ENCODE measurements around the gene PACSIN3.
"Not testable (repeated sequence)": the region's sequence is repeated elsewhere in the genome, so short reads cannot be mapped to it uniquely, and the experiment has no call there.

The PACSIN3 gene

DNA sequence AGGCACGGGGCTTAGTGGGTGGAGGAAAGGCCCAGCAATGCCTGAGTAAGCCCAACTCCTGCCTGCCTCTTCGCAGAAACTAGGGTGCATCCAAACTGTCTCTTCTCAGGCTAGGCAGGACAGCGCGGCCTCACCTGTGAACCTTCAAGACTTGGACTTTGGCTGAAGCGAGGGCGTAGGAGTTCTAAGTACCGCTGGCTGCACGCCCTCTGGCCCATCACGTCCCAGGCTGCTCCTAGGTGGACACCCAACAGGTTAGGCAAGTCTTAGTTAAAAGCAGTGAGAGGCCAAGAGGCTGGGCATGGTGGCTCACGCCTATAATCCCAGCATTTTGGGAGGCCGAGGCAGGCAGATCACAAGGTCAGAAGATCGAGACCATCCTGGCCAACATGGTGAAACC, 26.7 kb upstream of the PACSIN3 start:
- no peak overlapping the region for H3K4me3 ChIP-seq (replicated peaks; ENCODE audit: low read depth, low read length)
- DNase-seq (ENCODE audit: extremely low read depth, low read depth): no peak
- TF ChIP-seq, protein P1, sequence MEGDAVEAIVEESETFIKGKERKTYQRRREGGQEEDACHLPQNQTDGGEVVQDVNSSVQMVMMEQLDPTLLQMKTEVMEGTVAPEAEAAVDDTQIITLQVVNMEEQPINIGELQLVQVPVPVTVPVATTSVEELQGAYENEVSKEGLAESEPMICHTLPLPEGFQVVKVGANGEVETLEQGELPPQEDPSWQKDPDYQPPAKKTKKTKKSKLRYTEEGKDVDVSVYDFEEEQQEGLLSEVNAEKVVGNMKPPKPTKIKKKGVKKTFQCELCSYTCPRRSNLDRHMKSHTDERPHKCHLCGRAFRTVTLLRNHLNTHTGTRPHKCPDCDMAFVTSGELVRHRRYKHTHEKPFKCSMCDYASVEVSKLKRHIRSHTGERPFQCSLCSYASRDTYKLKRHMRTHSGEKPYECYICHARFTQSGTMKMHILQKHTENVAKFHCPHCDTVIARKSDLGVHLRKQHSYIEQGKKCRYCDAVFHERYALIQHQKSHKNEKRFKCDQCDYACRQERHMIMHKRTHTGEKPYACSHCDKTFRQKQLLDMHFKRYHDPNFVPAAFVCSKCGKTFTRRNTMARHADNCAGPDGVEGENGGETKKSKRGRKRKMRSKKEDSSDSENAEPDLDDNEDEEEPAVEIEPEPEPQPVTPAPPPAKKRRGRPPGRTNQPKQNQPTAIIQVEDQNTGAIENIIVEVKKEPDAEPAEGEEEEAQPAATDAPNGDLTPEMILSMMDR (IDR thresholded peaks at IDR 0.05; ENCODE audit: low read depth, low read length, missing control alignments): no peak

DNA sequence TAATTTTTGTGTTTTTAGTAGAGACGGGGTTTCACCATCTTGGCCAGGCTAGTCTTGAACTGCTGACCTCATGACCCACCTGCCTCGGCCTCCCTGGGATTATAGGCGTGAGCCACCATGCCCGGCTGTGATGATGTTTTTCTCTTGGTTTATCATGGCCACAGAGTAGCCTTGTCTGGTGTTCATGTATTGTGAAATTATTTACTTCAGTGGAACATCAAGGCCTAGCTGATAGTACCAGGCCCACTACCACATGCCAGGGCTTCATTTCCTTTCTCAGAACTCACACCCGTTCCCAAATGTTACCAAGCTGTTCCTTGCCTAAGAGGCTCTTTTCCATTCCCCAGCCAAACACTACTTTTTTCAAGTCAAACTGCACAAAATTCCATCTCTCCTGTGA, 22.4 kb upstream of the PACSIN3 start:
- DNase-seq (ENCODE audit: extremely low read depth, low read depth): no peak
- H3K4me3 ChIP-seq (replicated peaks; ENCODE audit: low read depth, low read length): no peak overlapping the region
- TF ChIP-seq, protein P1 (IDR thresholded peaks at IDR 0.05; ENCODE audit: low read depth, low read length, missing control alignments): no peak

DNA sequence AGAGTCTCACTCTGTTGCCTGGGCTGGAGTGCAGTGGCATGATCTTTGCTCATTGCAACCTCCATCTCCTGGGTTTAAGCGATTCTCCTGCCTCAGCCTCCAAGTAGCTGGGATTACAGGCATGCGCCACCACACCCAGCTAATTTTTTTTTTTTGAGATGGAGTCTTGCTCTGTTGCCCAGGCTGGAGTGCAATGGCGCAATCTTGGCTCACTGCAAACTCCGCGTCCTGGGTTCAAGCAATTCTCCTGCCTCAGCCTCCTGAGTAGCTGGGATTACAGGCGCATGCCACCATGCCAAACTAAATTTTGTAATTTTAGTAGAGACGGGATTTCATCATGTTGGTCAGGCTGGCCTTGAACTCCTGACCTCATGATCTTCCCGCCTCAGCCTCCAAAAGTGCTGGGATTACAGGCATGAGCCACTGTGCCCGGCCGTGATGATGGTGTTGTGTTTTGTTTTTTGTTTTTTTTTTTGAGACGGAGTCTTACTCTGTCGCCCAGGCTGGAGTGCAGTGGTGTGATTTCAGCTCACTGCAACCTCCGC, 21.8 kb upstream of the PACSIN3 start:
- not testable (repeated sequence) for DNase-seq (ENCODE audit: extremely low read depth, low read depth); H3K4me3 ChIP-seq (replicated peaks; ENCODE audit: low read depth, low read length)

DNA sequence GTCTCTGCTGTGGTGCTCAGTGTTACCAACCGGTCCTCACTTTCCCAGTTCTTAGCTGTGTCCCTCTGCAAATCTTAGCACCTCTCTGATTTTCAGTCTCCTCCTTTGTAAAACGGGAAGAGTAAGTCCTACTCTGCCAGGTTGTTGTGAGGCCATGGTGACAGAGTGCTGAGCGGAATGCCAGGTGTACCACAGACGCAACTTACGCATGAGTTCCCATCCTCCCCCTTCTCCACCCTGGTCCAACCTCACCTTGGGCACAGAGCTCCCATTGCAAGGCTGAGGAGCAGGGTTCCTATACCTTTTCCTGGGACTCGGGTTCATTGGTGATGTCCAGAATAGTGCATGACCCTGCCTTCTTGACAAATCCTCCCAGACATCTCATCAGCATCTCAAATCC, 21.2 kb upstream of the PACSIN3 start:
- no peak for DNase-seq (ENCODE audit: extremely low read depth, low read depth)
- TF ChIP-seq, protein P1 (IDR thresholded peaks at IDR 0.05; ENCODE audit: low read depth, low read length, missing control alignments): no peak
- H3K4me3 ChIP-seq (replicated peaks; ENCODE audit: low read depth, low read length): no peak overlapping the region

DNA sequence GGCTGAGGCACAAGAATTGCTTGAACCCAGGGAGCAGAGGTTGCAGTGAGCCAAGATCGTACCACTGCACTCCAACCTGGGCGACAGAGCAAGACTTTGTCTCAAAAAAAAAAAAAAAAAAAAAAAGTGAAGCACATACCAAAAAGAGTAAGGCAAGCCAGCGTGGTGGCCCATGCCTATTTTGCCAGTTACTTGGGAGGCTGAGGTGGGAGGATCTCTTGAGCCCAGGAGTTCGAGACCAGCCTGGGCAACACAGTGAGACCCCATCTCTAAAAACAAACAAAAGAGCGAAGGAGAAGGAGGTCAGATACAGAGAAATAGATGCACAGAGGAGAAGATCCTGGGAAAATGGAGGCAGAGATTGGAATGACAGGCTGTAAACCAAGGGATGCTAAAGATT, 20.3 kb upstream of the PACSIN3 start:
- not testable (repeated sequence) for H3K4me3 ChIP-seq (replicated peaks; ENCODE audit: low read depth, low read length); DNase-seq (ENCODE audit: extremely low read depth, low read depth)

DNA sequence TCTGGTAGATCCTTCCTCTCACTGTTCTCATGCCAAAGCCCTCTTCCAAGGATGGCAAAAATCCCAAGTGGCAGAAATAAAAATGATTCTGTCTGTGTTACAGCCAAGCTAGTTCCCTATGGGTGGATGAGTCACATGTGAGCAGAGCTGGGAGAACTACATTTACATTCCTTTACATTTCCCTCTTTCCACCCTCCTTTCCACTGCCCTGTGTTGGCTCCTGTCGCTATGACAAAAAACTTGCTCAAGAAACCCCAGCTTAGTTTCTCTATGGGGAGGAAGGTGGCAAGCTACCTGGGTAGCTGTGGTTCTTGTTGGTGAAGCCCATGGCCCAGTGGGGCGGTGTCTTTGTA, 18.4 kb upstream of the PACSIN3 start:
- no peak for DNase-seq (ENCODE audit: extremely low read depth, low read depth)
- H3K4me3 ChIP-seq (replicated peaks; ENCODE audit: low read depth, low read length): no peak overlapping the region

DNA sequence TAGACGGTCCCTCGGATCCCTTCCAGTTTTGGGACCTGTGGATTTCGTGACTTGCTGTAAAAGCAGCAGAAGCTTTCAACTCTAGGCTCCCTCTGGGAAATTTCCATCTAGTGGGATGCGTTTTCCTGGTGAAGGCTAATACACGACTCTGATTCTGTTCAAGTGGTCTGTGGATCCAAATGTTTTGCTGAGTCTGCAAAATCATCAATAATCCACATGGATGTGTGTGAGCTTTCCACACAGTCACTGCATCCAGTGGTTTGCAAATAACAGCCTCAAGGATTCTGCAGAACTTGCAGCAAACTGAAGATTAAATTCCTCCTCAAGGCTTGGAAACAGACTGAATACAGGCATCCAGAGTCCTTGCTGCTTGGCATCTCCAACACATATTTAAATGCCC, 16.3 kb upstream of the PACSIN3 start:
- TF ChIP-seq, protein P1 (IDR thresholded peaks at IDR 0.05; ENCODE audit: low read depth, low read length, missing control alignments): no peak
- no peak overlapping the region for H3K4me3 ChIP-seq (replicated peaks; ENCODE audit: low read depth, low read length)
- DNase-seq (ENCODE audit: extremely low read depth, low read depth): no peak

More for the DNA sequence above, 18.4 kb upstream of the PACSIN3 start:
- TF ChIP-seq, protein P1 (IDR thresholded peaks at IDR 0.05; ENCODE audit: low read depth, low read length, missing control alignments): no peak

DNA sequence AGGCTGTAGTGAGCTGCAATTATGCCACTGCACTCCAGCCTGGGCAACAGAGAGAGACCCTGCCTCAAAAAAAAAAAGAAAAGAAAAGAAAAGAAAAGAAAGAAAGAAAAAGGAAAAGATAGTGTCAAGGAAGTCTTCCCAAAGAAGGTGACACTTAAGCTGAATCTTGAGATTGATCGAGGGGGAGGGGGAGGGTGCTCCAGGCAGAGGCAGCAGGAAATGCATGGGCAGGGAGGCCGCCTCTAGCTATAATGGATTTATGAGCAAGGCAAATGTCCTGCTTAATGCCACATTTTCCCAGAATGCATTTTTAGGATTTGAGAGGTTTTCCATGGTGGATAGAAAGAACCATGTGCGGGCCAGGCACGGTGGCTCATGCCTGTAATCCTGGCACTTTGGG, 14.8 kb upstream of the PACSIN3 start:
- TF ChIP-seq, protein P1 (IDR thresholded peaks at IDR 0.05; ENCODE audit: low read depth, low read length, missing control alignments): no peak
- no peak for DNase-seq (ENCODE audit: extremely low read depth, low read depth)
- no peak overlapping the region for H3K4me3 ChIP-seq (replicated peaks; ENCODE audit: low read depth, low read length)

DNA sequence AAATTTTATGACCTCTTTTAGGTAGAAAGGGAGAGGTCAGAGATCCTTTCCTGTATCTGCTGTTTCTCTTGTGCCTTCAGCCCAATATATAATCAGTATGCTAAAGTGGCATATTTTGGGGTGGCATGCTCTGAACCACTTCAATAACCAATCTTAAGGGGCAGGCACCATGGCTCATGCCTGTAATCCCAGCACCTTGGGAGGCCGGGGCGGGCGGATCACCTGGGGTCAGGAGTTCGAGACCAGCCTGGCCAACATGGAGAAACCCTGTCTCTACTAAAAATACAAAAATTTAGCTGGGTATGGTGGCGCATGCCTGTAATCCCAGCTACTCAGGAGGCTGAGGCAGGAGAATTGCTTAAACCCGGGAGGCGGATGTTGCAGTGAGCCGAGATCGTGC, 11.9 kb upstream of the PACSIN3 start:
- DNase-seq (ENCODE audit: extremely low read depth, low read depth); H3K4me3 ChIP-seq (replicated peaks; ENCODE audit: low read depth, low read length): not testable (repeated sequence)

All from HFF-Myc (cell line).